Activated CD8-positive, alpha-beta memory T cell treated with anti-CD3 and anti-CD28 coated beads, Interleukin-2, amount 10 ng/mL, durations not matched to agents 7 days and 5 days (primary cell): ENCODE data around the gene RBM15. TPM values are rescaled to one million over a fixed set of nuclear protein-coding genes. Genes with fewer than 3 reads are reported as not detected.

Experiments
- ATAC-seq: fragments of 150-1000 bp; cut with Tn5 transposase; one replicate; pipeline ENCODE4 v1.10.0; 2021; ENCODE audit warnings: moderate library complexity
- CTCF ChIA-PET: fragments of 350-600 bp; sonication (Branson Sonifier 250); formaldehyde crosslinking; loops from one replicate; lab custom pipeline; 2021; ENCODE audit warnings: antibody characterized with exemption; lab: Charles Lee
- DNase-seq: peaks from one replicate; pipeline ENCODE4 v3.0.0-alpha.2; 2020
- H3K27ac Mint-ChIP-seq: one replicate; pipeline ENCODE4 v1.8.0; 2021; ENCODE audit warnings: mild to moderate bottlenecking, mixed read lengths
- H3K27me3 Mint-ChIP-seq: one replicate; pipeline ENCODE4 v1.8.0; 2021; ENCODE audit warnings: mixed read lengths
- H3K36me3 Mint-ChIP-seq: one replicate; pipeline ENCODE4 v1.8.0; 2021; ENCODE audit warnings: mild to moderate bottlenecking, mixed read lengths
- H3K4me1 Mint-ChIP-seq: one replicate; pipeline ENCODE4 v1.8.0; 2021; ENCODE audit warnings: mixed read lengths
- H3K4me3 Mint-ChIP-seq: one replicate; pipeline ENCODE4 v1.8.0; 2021; ENCODE audit warnings: mild to moderate bottlenecking, moderate library complexity, mixed read lengths
- H3K9me3 Mint-ChIP-seq: one replicate; pipeline ENCODE4 v1.8.0; 2022; ENCODE audit warnings: low read depth, mixed read lengths
- total RNA-seq, 2 experiments: library from RNA; stranded (reverse); gene quantifications; one replicate each; pipeline ENCODE4 v1.2.3, GENCODE V29; 2021

RBM15 gene
- total RNA-seq, 2 experiments from 2014 or later = 76.5 to 122 TPM

DNA sequence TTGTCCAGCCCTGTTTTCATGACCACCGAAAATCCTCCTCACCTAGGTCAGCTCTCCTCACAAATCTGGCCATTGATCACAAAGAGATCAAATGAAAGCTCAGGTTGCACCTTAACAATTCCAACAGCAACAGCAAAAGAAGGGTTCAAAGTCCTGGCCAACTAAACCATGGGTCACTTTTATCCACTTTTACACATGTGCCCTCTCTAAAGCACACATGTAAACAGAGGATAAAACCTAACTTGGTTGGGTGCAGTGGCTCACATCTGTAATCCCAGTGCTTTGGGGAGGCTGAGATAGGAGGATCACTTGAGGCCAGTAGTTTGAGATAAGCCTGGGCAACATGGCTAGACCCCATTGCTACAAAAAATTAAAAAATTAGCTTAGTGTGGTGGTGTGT, 3.9 kb upstream of the RBM15 start:
- CTCF ChIA-PET = interaction anchor here (0.8 to 7.8 kb wide), 7 partner anchors 10 to 301 kb away, joined by 3 to 97 read pairs (median 8); partner anchors contain the start of genes KCNC4 and STRIP1

DNA sequence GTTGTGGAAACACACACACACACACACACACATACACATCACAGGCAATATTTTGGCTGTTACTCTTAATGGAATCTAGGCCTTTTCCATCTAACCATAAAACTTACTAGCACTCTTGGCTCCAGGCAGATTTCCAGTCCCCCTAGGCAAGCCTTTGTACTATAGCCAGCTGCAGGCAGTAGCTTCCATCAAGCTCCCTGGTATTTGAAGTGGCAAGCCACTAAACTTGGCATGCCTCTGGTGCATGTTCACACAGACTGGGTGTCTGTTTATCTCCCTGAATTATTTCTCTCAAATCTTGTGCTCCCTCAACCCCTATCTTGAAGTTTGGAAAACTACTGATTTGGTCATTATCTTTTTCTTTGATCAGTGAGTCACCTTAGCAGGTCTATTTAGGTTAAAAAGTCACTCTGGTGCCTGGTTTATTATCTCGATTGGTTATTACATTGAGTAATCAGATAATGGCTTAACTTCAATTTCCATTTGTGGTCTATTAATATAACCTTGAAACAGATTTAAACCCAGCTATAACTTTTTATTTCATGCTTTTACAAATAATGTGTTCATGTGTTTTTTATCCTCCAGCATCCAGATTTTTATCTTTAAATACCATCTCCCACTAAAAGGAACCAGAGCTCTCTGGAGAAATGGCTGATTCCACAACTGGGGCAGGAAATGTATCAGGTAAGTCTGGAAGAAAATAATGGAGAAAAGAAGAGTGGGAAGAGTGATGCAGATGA, 2.7 kb upstream of the RBM15 start:
- H3K36me3 Mint-ChIP-seq = peaks cover 18% of the 10 kb centered on the region
- DNase-seq (no peak), ATAC-seq (no peak)
- peak overlapping the region; percentile 80 for H3K27ac Mint-ChIP-seq
- CTCF ChIA-PET = interaction anchor here (0.8 to 7.8 kb wide), 11 partner anchors 9 to 302 kb away, joined by 3 to 97 read pairs (median 4); partner anchors contain the start of genes KCNC4, LAMTOR5 and STRIP1
- H3K27me3 Mint-ChIP-seq = no peaks in the 10 kb centered on the region
- H3K9me3 Mint-ChIP-seq = no peaks in the 10 kb centered on the region
- peaks cover 26% of the 10 kb centered on the region for H3K4me1 Mint-ChIP-seq
- no peak overlapping the region for H3K4me3 Mint-ChIP-seq

More for the DNA sequence above, 3.9 kb upstream of the RBM15 start:
- H3K27ac Mint-ChIP-seq = no peak overlapping the region
- no peaks in the 10 kb centered on the region for H3K27me3 Mint-ChIP-seq
- DNase-seq (no peak), ATAC-seq (no peak)
- no peak overlapping the region for H3K4me3 Mint-ChIP-seq
- peaks cover 6% of the 10 kb centered on the region for H3K36me3 Mint-ChIP-seq
- H3K4me1 Mint-ChIP-seq = peaks cover 14% of the 10 kb centered on the region
- no peaks in the 10 kb centered on the region for H3K9me3 Mint-ChIP-seq

DNA sequence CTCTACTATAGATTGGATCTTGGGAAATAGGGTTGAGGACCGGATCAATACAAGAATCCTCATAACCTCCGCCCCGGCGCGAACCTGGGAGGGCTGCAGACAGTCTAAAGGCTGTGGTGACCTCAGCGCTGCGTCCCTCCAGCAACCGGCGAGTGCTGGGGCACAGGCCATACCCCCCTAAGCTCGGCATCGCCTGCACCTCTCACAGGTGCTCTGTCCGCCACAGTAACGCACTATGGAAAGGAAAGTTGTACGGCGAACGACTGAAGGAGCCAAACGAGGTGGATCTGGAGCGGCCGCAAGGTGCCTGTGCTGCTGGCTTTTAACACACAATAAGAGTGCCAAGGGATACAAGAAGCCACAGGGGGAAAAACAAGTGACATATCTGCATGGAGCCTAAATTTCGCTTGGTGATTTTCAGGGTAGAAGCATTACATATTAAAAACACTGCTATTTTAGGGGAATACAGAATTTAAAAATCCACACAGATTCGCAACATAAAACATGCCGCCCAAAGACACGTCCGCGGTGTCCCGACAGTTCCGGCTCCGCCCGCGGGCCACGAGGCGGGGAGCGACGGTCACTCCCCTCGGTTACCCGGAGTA, 1.4 kb upstream of the RBM15 start:
- no peak overlapping the region for H3K27ac Mint-ChIP-seq
- no peaks in the 10 kb centered on the region for H3K27me3 Mint-ChIP-seq
- CTCF ChIA-PET = interaction anchor here (0.6 to 7.8 kb wide), 16 partner anchors 10 to 285 kb away, joined by 3 to 97 read pairs (median 6); partner anchors contain the start of genes KCNC4 and LAMTOR5
- H3K4me3 Mint-ChIP-seq = no peak overlapping the region
- DNase-seq = peak; percentile 69
- peaks cover 37% of the 10 kb centered on the region for H3K4me1 Mint-ChIP-seq
- ATAC-seq = no peak
- H3K36me3 Mint-ChIP-seq = peaks cover 29% of the 10 kb centered on the region
- H3K9me3 Mint-ChIP-seq = no peaks in the 10 kb centered on the region

DNA sequence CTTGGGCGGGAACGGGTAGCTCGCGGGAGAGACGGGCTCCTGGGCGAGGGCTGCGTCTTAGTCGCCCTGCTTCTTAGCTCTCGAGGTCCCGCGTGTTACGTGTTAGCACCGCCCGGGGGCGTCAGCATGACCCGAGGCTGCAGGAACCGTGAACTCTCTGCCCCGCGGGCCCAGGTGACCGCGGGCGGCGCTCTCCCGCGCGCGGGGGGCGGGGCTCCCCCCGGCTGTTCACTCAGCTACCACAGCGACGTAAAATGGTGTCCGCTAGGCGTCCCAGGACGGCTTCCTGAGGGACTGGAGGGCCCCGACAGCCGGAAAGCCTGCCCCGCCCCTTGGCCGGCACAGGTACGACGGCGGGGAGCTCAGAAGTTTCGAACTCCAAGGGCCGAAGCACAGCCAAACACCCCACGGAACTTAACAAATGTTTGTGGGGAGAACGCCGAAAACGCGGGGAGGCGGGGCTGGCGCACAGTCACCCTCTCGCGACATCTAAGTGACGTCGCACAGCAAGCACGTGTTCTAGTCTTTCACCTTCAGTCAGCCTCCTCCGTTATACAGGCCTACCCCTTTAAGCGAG, 780 bp upstream of the RBM15 start:
- peaks cover 43% of the 10 kb centered on the region for H3K4me1 Mint-ChIP-seq
- H3K36me3 Mint-ChIP-seq = peaks cover 35% of the 10 kb centered on the region
- DNase-seq = peak; percentile 98
- H3K9me3 Mint-ChIP-seq = no peaks in the 10 kb centered on the region
- H3K27ac Mint-ChIP-seq = no peak overlapping the region
- CTCF ChIA-PET = interaction anchor here (0.8 to 7.8 kb wide), 19 partner anchors 9 to 806 kb away, joined by 3 to 97 read pairs (median 5); partner anchors contain the start of genes AHCYL1, KCNC4 and LAMTOR5
- ATAC-seq = peak; percentile 76
- H3K4me3 Mint-ChIP-seq = no peak overlapping the region
- no peaks in the 10 kb centered on the region for H3K27me3 Mint-ChIP-seq

DNA sequence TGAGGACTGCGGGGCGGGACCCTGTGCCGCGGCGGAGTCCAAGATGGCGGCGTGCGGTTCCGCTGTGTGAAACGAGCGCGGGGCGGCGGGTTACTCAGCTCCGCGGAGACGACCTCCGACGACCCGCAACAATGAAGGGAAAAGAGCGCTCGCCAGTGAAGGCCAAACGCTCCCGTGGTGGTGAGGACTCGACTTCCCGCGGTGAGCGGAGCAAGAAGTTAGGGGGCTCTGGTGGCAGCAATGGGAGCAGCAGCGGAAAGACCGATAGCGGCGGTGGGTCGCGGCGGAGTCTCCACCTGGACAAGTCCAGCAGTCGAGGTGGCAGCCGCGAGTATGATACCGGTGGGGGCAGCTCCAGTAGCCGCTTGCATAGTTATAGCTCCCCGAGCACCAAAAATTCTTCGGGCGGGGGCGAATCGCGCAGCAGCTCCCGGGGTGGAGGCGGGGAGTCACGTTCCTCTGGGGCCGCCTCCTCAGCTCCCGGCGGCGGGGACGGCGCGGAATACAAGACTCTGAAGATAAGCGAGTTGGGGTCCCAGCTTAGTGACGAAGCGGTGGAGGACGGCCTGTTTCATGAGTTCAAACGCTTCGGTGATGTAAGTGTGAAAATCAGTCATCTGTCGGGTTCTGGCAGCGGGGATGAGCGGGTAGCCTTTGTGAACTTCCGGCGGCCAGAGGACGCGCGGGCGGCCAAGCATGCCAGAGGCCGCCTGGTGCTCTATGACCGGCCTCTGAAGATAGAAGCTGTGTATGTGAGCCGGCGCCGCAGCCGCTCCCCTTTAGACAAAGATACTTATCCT, 430 bp downstream of the RBM15 start:
- peak; percentile 3 for ATAC-seq
- Mint-ChIP-seq H3K36me3 (peaks cover 46% of the 10 kb centered on the region), H3K9me3 (no peaks in the 10 kb centered on the region), H3K27ac (no peak overlapping the region), H3K4me3 (no peak overlapping the region), H3K27me3 (no peaks in the 10 kb centered on the region), H3K4me1 (peaks cover 55% of the 10 kb centered on the region)
- CTCF ChIA-PET = interaction anchor here (0.7 to 7.8 kb wide), 14 partner anchors 9 to 807 kb away, joined by 3 to 97 read pairs (median 7); partner anchors contain the start of genes KCNC4, LAMTOR5 and STRIP1
- DNase-seq = peak; percentile 82

DNA sequence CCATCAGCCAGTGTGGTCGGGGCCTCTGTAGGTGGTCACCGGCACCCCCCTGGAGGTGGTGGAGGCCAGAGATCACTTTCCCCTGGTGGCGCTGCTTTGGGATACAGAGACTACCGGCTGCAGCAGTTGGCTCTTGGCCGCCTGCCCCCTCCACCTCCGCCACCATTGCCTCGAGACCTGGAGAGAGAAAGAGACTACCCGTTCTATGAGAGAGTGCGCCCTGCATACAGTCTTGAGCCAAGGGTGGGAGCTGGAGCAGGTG, 961 bp downstream of the RBM15 start:
- ATAC-seq = no peak
- Mint-ChIP-seq H3K27ac (no peak overlapping the region), H3K9me3 (no peaks in the 10 kb centered on the region), H3K27me3 (no peaks in the 10 kb centered on the region), H3K36me3 (peaks cover 48% of the 10 kb centered on the region), H3K4me3 (no peak overlapping the region), H3K4me1 (peaks cover 57% of the 10 kb centered on the region)
- CTCF ChIA-PET = interaction anchor here (0.7 to 7.8 kb wide), 7 partner anchors 18 to 305 kb away, joined by 3 to 97 read pairs (median 3); partner anchors contain the start of genes KCNC4, LAMTOR5 and STRIP1
- DNase-seq = no peak

DNA sequence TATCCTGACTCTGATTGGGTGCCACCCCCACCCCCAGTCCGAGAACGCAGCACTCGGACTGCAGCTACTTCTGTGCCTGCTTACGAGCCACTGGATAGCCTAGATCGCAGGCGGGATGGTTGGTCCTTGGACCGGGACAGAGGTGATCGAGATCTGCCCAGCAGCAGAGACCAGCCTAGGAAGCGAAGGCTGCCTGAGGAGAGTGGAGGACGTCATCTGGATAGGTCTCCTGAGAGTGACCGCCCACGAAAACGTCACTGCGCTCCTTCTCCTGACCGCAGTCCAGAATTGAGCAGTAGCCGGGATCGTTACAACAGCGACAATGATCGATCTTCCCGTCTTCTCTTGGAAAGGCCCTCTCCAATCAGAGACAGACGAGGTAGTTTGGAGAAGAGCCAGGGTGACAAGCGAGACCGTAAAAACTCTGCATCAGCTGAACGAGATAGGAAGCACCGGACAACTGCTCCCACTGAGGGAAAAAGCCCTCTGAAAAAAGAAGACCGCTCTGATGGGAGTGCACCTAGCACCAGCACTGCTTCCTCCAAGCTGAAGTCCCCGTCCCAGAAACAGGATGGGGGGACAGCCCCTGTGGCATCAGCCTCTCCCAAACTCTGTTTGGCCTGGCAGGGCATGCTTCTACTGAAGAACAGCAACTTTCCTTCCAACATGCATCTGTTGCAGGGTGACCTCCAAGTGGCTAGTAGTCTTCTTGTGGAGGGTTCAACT, 2.1 kb downstream of the RBM15 start:
- Mint-ChIP-seq H3K9me3 (no peaks in the 10 kb centered on the region), H3K27ac (peak overlapping the region; percentile 11), H3K36me3 (peaks cover 56% of the 10 kb centered on the region), H3K4me1 (peaks cover 61% of the 10 kb centered on the region), H3K27me3 (no peaks in the 10 kb centered on the region), H3K4me3 (no peak overlapping the region)
- ATAC-seq (no peak), DNase-seq (no peak)
- CTCF ChIA-PET = interaction anchor here (1.2 to 3.4 kb wide), 2 partner anchors 39 to 66 kb away, joined by 3 to 29 read pairs; partner anchors contain the start of gene LAMTOR5

DNA sequence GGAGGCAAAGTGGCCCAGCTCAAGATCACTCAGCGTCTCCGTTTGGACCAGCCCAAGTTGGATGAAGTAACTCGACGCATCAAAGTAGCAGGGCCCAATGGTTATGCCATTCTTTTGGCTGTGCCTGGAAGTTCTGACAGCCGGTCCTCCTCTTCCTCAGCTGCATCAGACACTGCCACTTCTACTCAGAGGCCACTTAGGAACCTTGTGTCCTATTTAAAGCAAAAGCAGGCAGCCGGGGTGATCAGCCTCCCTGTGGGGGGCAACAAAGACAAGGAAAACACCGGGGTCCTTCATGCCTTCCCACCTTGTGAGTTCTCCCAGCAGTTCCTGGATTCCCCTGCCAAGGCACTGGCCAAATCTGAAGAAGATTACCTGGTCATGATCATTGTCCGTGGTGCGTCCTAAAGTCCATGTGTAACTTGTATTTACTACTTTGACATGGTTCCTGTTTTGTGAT, 2.7 kb downstream of the RBM15 start:
- CTCF ChIA-PET = no interaction called here
- ATAC-seq (no peak), DNase-seq (no peak)
- Mint-ChIP-seq H3K9me3 (no peaks in the 10 kb centered on the region), H3K36me3 (peaks cover 62% of the 10 kb centered on the region), H3K27ac (peak overlapping the region; percentile 11), H3K27me3 (no peaks in the 10 kb centered on the region), H3K4me1 (peaks cover 61% of the 10 kb centered on the region), H3K4me3 (no peak overlapping the region)

DNA sequence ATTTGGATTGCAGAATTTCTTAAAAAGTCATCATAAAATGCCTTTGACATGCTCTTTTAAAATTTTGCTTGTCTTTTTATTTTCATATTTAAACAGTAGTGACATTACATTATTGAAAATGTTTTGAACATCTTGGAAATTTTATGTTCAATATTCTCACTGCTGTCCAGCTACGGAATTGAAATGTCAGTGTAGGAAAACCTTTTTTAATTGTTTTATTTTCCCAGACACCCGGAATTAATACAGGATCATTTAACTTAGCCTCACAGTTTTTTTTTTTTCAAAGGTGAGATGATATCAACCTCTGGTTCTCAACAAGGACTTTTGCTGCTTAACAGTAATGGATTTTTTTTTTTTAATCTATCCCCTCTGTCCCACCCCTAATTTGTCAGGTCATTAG, 4.1 kb downstream of the RBM15 start:
- Mint-ChIP-seq H3K9me3 (no peaks in the 10 kb centered on the region), H3K4me1 (peaks cover 74% of the 10 kb centered on the region), H3K36me3 (peaks cover 75% of the 10 kb centered on the region), H3K4me3 (no peak overlapping the region), H3K27ac (peak overlapping the region; percentile 72), H3K27me3 (no peaks in the 10 kb centered on the region)
- DNase-seq (no peak), ATAC-seq (no peak)
- CTCF ChIA-PET = interaction anchor here (1.0 kb wide), 1 partner anchor 18 kb away, joined by 3 read pairs; no protein-coding TSS in a partner anchor

DNA sequence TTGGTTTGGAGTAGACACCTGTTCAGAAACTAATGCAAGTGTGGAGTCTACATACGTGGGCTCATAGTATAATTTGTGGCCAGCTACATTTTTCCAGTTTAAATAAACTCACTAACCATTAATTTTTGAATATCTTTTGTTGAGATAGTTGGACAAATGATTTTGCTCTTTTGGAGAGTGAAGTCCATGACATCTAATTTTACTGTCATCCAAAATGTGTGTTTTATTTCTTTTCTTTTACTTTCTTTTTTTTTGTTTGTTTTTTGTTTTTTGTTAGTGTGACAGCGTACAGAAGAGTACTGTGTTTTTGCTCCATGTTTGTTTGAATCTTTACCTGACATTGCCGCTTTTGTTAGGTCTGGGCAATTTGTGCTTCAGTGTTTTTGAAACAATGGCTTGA, 5.0 kb downstream of the RBM15 start:
- Mint-ChIP-seq H3K27me3 (no peaks in the 10 kb centered on the region), H3K9me3 (no peaks in the 10 kb centered on the region), H3K36me3 (peaks cover 82% of the 10 kb centered on the region), H3K27ac (peak overlapping the region; percentile 72), H3K4me1 (peaks cover 83% of the 10 kb centered on the region), H3K4me3 (no peak overlapping the region)
- DNase-seq (no peak), ATAC-seq (no peak)
- CTCF ChIA-PET = interaction anchor here (1.0 kb wide), 1 partner anchor 17 kb away, joined by 3 read pairs; no protein-coding TSS in a partner anchor

DNA sequence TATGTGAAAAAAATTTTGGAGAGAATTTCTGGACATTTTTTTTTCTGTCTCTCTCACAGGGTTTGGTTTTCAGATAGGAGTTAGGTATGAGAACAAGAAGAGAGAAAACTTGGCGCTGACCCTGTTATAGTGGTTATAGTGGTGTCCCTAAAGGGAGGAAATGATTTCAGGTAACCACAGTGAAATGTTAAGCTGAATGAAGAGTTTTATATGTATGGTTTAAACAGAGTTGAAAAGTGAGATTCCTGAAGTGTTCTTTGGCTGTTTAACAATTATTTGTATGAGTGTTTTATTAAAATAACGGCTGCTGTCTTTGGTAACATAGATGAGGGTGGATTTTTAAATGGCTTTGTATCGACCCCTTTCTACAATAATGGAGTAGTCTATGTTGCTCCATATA, 6.3 kb downstream of the RBM15 start:
- ATAC-seq (peak; percentile 40), DNase-seq (no peak)
- Mint-ChIP-seq H3K27ac (peak overlapping the region; percentile 65), H3K4me3 (peak overlapping the region; percentile 53), H3K9me3 (no peaks in the 10 kb centered on the region), H3K4me1 (peaks cover 89% of the 10 kb centered on the region), H3K36me3 (peaks cover 81% of the 10 kb centered on the region), H3K27me3 (no peaks in the 10 kb centered on the region)
- CTCF ChIA-PET = interaction anchor here (1.3 kb wide), 1 partner anchor 9 kb away, joined by 3 read pairs; no protein-coding TSS in a partner anchor

DNA sequence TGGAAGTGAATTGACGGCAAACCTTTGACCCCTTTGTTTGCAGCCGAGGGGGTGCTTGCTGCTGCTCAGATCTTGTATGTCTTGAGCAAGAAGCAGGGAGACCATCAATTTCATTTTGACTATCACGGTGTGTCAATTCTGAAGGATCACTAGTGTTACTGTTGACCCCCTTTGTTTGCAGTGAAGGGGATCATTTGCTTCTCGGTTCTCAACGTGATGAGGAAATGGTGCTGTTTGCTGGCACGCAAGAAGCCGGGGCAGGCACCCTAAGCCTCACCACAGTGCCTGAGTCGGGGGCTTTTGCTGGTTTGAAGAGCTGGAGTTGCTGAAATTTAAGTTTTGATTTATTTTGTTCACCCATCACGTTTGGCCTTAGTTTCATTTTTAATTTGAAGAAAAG, 7.5 kb downstream of the RBM15 start:
- ATAC-seq = no peak
- peaks cover 76% of the 10 kb centered on the region for H3K36me3 Mint-ChIP-seq
- H3K9me3 Mint-ChIP-seq = no peaks in the 10 kb centered on the region
- CTCF ChIA-PET = interaction anchor here (1.1 kb wide), 1 partner anchor 8 kb away, joined by 3 read pairs; the partner anchor contains the start of gene RBM15
- H3K4me1 Mint-ChIP-seq = peaks cover 89% of the 10 kb centered on the region
- DNase-seq = no peak
- peak overlapping the region; percentile 57 for H3K4me3 Mint-ChIP-seq
- no peaks in the 10 kb centered on the region for H3K27me3 Mint-ChIP-seq
- peak overlapping the region; percentile 66 for H3K27ac Mint-ChIP-seq
